Endodermal cell (in vitro differentiated cells): ENCODE results near the gene COL6A1. TPM values are rescaled to one million over a fixed set of nuclear protein-coding genes. Genes with fewer than 3 reads are reported as not detected.

Source experiments
- DNase-seq: peaks from one replicate; pipeline ENCODE4 v3.0.0-alpha.2; 2017
- H3K27ac ChIP-seq: 2 replicates; pipeline ENCODE4 v1.5.1; 2013; ENCODE audit warnings: mild to moderate bottlenecking, low read depth, low read length, moderate library complexity
- H3K27me3 ChIP-seq: 2 replicates; pipeline ENCODE4 v1.6.1; 2013; ENCODE audit warnings: mild to moderate bottlenecking, low read length, moderate library complexity; ENCODE audit not compliant: insufficient read depth, control insufficient read depth, poor library complexity, severe bottlenecking
- H3K36me3 ChIP-seq: 2 replicates; pipeline ENCODE4 v1.7.0; 2013; ENCODE audit warnings: mild to moderate bottlenecking, low read length, moderate library complexity; ENCODE audit not compliant: control insufficient read depth, insufficient read depth
- H3K4me1 ChIP-seq: one replicate; pipeline ENCODE4 v1.7.0; 2013; ENCODE audit warnings: low read length; ENCODE audit not compliant: control insufficient read depth, insufficient read depth
- H3K4me3 ChIP-seq: 2 replicates; pipeline ENCODE4 v1.5.1; 2013; ENCODE audit warnings: mild to moderate bottlenecking, low read length, moderate library complexity
- H3K9ac ChIP-seq: 2 replicates; pipeline ENCODE4 v1.6.1; 2013; ENCODE audit warnings: mild to moderate bottlenecking, low read length, moderate library complexity; ENCODE audit not compliant: poor library complexity, severe bottlenecking; ENCODE audit errors: extremely low read depth
- H3K9me3 ChIP-seq: 2 replicates; pipeline ENCODE4 v1.6.1; 2013; ENCODE audit warnings: mild to moderate bottlenecking, low read length, moderate library complexity; ENCODE audit not compliant: control insufficient read depth
- H3K27ac Mint-ChIP-seq: 2 replicates; pipeline ENCODE4 v1.8.0; 2020; ENCODE audit warnings: mixed read lengths
- H3K27me3 Mint-ChIP-seq: 2 replicates; pipeline ENCODE4 v1.8.0; 2021; ENCODE audit warnings: mild to moderate bottlenecking, mixed read lengths; ENCODE audit not compliant: insufficient read depth
- H3K36me3 Mint-ChIP-seq: 2 replicates; pipeline ENCODE4 v1.8.0; 2020; ENCODE audit warnings: low read depth, mixed read lengths
- H3K4me1 Mint-ChIP-seq: 2 replicates; pipeline ENCODE4 v1.8.0; 2020; ENCODE audit warnings: mixed read lengths
- H3K4me3 Mint-ChIP-seq: 2 replicates; pipeline ENCODE4 v1.8.0; 2020; ENCODE audit warnings: mild to moderate bottlenecking, moderate library complexity, mixed read lengths
- H3K9me3 Mint-ChIP-seq: 2 replicates; pipeline ENCODE4 v1.8.0; 2020; ENCODE audit warnings: mild to moderate bottlenecking, mixed read lengths
- CTCF ChIP-seq: fragments of 200-600 bp; sonication (generic); conservative IDR thresholded peaks from 2 replicates; pipeline ENCODE4 v1.5.0; 2021; ENCODE audit warnings: antibody characterized with exemption, mild to moderate bottlenecking
- WGBS, 2 experiments: methylation state at CpG; one replicate each; pipeline versions ENCODE4 v1.1.5 to v1.1.7; 2013; ENCODE audit warnings: missing lambda C conversion rate in 2 of 2, mixed read lengths in 1 of 2; ENCODE audit not compliant: insufficient coverage in 1 of 2, insufficient read length in 1 of 2; 5-methylcytosine and 5-hydroxymethylcytosine counted together
- total RNA-seq, 2 donors: library from RNA; stranded (reverse); fragmentation: NEBNext Ultra II Directional in 1 of 2; extraction: Animal tissue kit (Norgen Biotek cat#: 25700) in 1 of 2; gene quantifications; 2 replicates in 1 of 2; 3 replicates in 1 of 2; pipeline ENCODE4 v1.2.1, GENCODE V29; 2021

Gene COL6A1
- total RNA-seq, 2 donors from 2014 or later, result 232 to 407 TPM

DNA sequence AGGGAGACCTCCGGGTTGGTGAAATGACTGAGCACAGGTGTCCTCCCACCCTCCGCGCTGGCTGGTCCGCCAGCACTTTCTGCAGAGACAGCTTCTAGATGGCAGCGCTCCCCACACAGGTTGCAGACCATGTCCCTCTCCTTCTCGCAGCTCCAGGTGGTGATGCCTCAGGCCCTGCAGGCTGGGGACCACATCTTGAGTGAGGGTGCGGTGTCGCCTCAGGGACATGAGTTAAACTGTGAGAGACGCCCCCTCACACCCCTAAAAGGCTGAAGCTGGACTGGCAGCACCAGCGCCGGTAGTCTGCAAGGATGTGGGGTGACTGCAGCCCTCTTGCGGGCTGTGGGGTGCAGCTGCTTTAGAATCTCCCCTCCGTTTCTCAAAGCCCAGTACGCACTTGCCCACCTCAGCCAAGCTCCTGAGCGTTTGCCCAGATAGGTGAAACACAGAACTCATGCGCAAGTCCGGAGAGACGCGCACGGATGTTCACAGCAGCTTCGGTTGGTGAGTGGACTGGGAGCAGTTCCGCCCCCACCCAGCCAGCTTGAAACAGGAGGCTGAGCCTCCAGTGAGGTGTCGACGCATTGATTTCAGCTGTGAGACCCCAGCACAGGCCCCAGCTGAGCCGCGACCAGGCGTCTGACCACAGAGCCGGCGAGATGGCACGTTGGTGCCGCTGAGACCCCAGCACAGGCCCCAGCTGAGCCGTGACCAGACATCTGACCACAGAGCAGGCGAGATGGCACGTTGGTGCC lies 28.6 kb downstream of the COL6A1 start:
- H3K27me3 ChIP-seq, result no peaks in the 10 kb centered on the region
- Mint-ChIP-seq H3K4me3 (no peak overlapping the region), H3K27me3 (no peaks in the 10 kb centered on the region), H3K9me3 (no peaks in the 10 kb centered on the region), H3K36me3 (no peaks in the 10 kb centered on the region), H3K4me1 (no peaks in the 10 kb centered on the region), H3K27ac (no peak overlapping the region)
- no peak overlapping the region for H3K27ac ChIP-seq
- peak; percentile 47 for DNase-seq
- no peaks in the 10 kb centered on the region for H3K36me3 ChIP-seq
- H3K4me1 ChIP-seq, result no peaks in the 10 kb centered on the region
- TF ChIP-seq CTCF, result no peak
- no peak overlapping the region for H3K9ac ChIP-seq
- no peak overlapping the region for H3K4me3 ChIP-seq
- 92 to 97% methylated on average over 18 to 33 of the region's 34 CpGs for WGBS, 2 experiments
- no peaks in the 10 kb centered on the region for H3K9me3 ChIP-seq

GRCh38 chr21:46011267-46011967 lies 29.8 kb downstream of the COL6A1 start:
- H3K9me3 Mint-ChIP-seq, result no peaks in the 10 kb centered on the region

DNA sequence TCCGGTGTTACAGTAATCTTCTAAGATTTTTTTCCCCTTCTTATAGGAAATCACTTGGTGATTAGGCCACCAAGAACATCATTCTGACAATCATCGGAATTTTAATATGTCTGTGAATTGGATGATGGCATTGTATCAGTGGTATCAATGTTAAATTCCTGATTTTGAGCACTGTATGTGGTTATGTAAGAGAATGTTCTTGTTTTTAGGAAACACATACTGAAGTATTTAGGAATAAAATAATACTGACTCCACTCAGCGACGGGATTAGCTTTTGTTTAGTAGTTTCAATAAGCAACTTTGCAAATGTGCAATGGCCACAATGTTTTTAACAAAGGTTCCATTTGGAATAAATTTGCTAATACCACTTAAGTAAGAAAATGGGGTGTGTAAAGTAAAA lies 30.6 kb downstream of the COL6A1 start:
- H3K4me3 ChIP-seq, result no peak overlapping the region
- no peak for DNase-seq
- H3K4me3 Mint-ChIP-seq, result no peak overlapping the region
- H3K36me3 Mint-ChIP-seq, result no peaks in the 10 kb centered on the region
- H3K27ac Mint-ChIP-seq, result no peak overlapping the region
- H3K4me1 ChIP-seq, result no peaks in the 10 kb centered on the region
- no peaks in the 10 kb centered on the region for H3K4me1 Mint-ChIP-seq
- H3K27me3 Mint-ChIP-seq, result no peaks in the 10 kb centered on the region
- 96 to 100% methylated on average over 2 to 4 of the region's 4 CpGs for WGBS, 2 experiments
- no peaks in the 10 kb centered on the region for H3K9me3 Mint-ChIP-seq
- no peaks in the 10 kb centered on the region for H3K36me3 ChIP-seq
- H3K9ac ChIP-seq, result no peak overlapping the region
- no peaks in the 10 kb centered on the region for H3K9me3 ChIP-seq
- no peaks in the 10 kb centered on the region for H3K27me3 ChIP-seq
- no peak overlapping the region for H3K27ac ChIP-seq
- no peak for TF ChIP-seq CTCF

More at GRCh38 chr21:46011267-46011967, 29.8 kb downstream of the COL6A1 start:
- no peak overlapping the region for H3K4me3 ChIP-seq
- no peak for TF ChIP-seq CTCF
- DNase-seq, result peak; percentile 31
- no peaks in the 10 kb centered on the region for H3K36me3 ChIP-seq
- H3K9me3 ChIP-seq, result no peaks in the 10 kb centered on the region
- Mint-ChIP-seq H3K36me3 (no peaks in the 10 kb centered on the region), H3K4me3 (no peak overlapping the region), H3K27me3 (no peaks in the 10 kb centered on the region), H3K27ac (no peak overlapping the region), H3K4me1 (no peaks in the 10 kb centered on the region)
- no peaks in the 10 kb centered on the region for H3K4me1 ChIP-seq
- 90 to 92% methylated on average over 13 to 22 of the region's 22 CpGs for WGBS, 2 experiments
- H3K9ac ChIP-seq, result no peak overlapping the region
- H3K27ac ChIP-seq, result no peak overlapping the region
- no peaks in the 10 kb centered on the region for H3K27me3 ChIP-seq
